H1 (cell line): Measurements from ENCODE around the gene CENPP. TPM values are rescaled to one million over a fixed set of nuclear protein-coding genes. Genes with fewer than 3 reads are reported as not detected.

Experiments used
- CTCF ChIA-PET: fragments of 300-600 bp; sonication (Branson Sonifier 250); formaldehyde crosslinking; loops from one replicate; lab custom pipeline; 2021; ENCODE audit not compliant: partially characterized antibody; lab: Charles Lee
- POLR2A ChIA-PET: fragments of 300-600 bp; sonication (Branson Sonifier 250); formaldehyde crosslinking; loops from one replicate; lab custom pipeline; 2021; ENCODE audit warnings: inconsistent platforms; ENCODE audit not compliant: partially characterized antibody; lab: Charles Lee
- DNase-seq, 2 experiments: peaks; one replicate each; pipeline versions ENCODE4 v3.0.0 to v3.0.0-alpha.2; 2010 to 2022; ENCODE audit warnings: low spot score in 2 of 2, low read depth in 1 of 2, mixed read lengths in 1 of 2
- FAIRE-seq: peaks from 2 replicates; lab custom pipeline; 2011; peaks lifted over from hg19 to GRCh38; lab: Jason Lieb, UNC
- H2AFZ ChIP-seq: 2 replicates; pipeline ENCODE4 v1.8.1; 2012; ENCODE audit warnings: low read length, inconsistent platforms
- H2AK5ac ChIP-seq: 2 replicates; pipeline ENCODE4 v1.6.1; 2013; ENCODE audit warnings: low read depth, low read length
- H2BK120ac ChIP-seq: replicated peaks from 2 replicates; pipeline ENCODE3; 2013; ENCODE audit warnings: low read depth, low read length, inconsistent platforms
- H2BK12ac ChIP-seq: 2 replicates; pipeline ENCODE4 v1.6.1; 2013; ENCODE audit warnings: low read depth, low read length
- H2BK15ac ChIP-seq: 2 replicates; pipeline ENCODE4 v1.6.1; 2013; ENCODE audit warnings: low read length
- H2BK20ac ChIP-seq: 2 replicates; pipeline ENCODE4 v1.6.1; 2013; ENCODE audit warnings: low read length
- H2BK5ac ChIP-seq: 2 replicates; pipeline ENCODE4 v1.6.1; 2013; ENCODE audit warnings: low read depth, low read length
- H3K14ac ChIP-seq: 2 replicates; pipeline ENCODE4 v1.6.1; 2013; ENCODE audit warnings: inconsistent platforms; ENCODE audit not compliant: insufficient read length
- H3K18ac ChIP-seq: 2 replicates; pipeline ENCODE4 v1.6.1; 2013; ENCODE audit warnings: low read length; ENCODE audit errors: extremely low read depth
- H3K23ac ChIP-seq: 2 replicates; pipeline ENCODE4 v1.6.1; 2013; ENCODE audit warnings: inconsistent platforms; ENCODE audit not compliant: insufficient read length
- H3K23me2 ChIP-seq: 2 replicates; pipeline ENCODE4 v1.6.1; 2013; ENCODE audit warnings: low read depth, low read length
- H3K27ac ChIP-seq: 2 replicates; pipeline ENCODE4 v1.6.1; 2011; ENCODE audit warnings: low read depth, low read length, inconsistent platforms
- H3K27me3 ChIP-seq, 4 experiments: replicated peaks in 1 of 4; 1 replicate in 1 of 4; 2 replicates in 3 of 4; pipeline versions ENCODE4 v1.6.1 to v1.8.1; 2011 to 2013; ENCODE audit warnings: low read length in 3 of 4, mild to moderate bottlenecking in 3 of 4, inconsistent platforms in 2 of 4, mixed read lengths in 2 of 4, moderate library complexity in 1 of 4; ENCODE audit not compliant: control insufficient read depth in 3 of 4, insufficient read depth in 3 of 4; ENCODE audit errors: extremely low read depth in 1 of 4
- H3K36me3 ChIP-seq, 4 experiments: 2 replicates each; pipeline versions ENCODE4 v1.6.1 to v1.8.1; 2011 to 2013; ENCODE audit warnings: mild to moderate bottlenecking in 4 of 4, low read length in 3 of 4, moderate library complexity in 2 of 4, control low read depth in 1 of 4, inconsistent platforms in 1 of 4; ENCODE audit not compliant: insufficient read depth in 4 of 4, control insufficient read depth in 2 of 4
- H3K4ac ChIP-seq: replicated peaks from 2 replicates; pipeline ENCODE3; 2013; ENCODE audit warnings: low read length, low read depth, mixed read lengths, inconsistent platforms; ENCODE audit not compliant: insufficient read length
- H3K4me1 ChIP-seq, 4 experiments: replicated peaks in 1 of 4; 1 replicate in 1 of 4; 2 replicates in 3 of 4; pipeline versions ENCODE4 v1.6.1 to v1.8.1; 2011 to 2013; ENCODE audit warnings: low read length in 3 of 4, inconsistent platforms in 2 of 4, mixed read lengths in 1 of 4; ENCODE audit not compliant: insufficient read depth in 4 of 4, control insufficient read depth in 3 of 4
- H3K4me2 ChIP-seq, 2 experiments: 2 replicates each; pipeline versions ENCODE4 v1.6.1 to v1.8.1; 2011 to 2013; ENCODE audit warnings: low read depth in 2 of 2, low read length in 2 of 2, control low read depth in 1 of 2, inconsistent platforms in 1 of 2, mild to moderate bottlenecking in 1 of 2; ENCODE audit not compliant: insufficient read depth in 1 of 2
- H3K4me3 ChIP-seq, 4 experiments: fragments of 200-600, 300-600 bp in 1 of 4; sonication (generic), shearing (Covaris generic), sonication (Bioruptor Twin) in 1 of 4; 2 replicates each; pipeline versions ENCODE4 v1.5.1 to v1.8.1; 2011 to 2016; ENCODE audit warnings: low read length in 4 of 4, low read depth in 3 of 4, control low read depth in 2 of 4, inconsistent platforms in 2 of 4, mild to moderate bottlenecking in 2 of 4, mixed read lengths in 1 of 4, moderate library complexity in 1 of 4; ENCODE audit not compliant: insufficient read depth in 2 of 4; ENCODE audit errors: extremely low read depth in 1 of 4
- H3K56ac ChIP-seq: replicated peaks from 2 replicates; pipeline ENCODE3; 2013; ENCODE audit warnings: low read depth, mild to moderate bottlenecking, mixed read lengths, low read length, inconsistent platforms; ENCODE audit not compliant: insufficient read length
- H3K79me1 ChIP-seq: 2 replicates; pipeline ENCODE4 v1.6.1; 2013; ENCODE audit warnings: low read depth, low read length, control low read depth
- H3K79me2 ChIP-seq, 2 experiments: 2 replicates each; pipeline versions ENCODE4 v1.6.1 to v1.8.1; 2012 to 2013; ENCODE audit warnings: low read length in 2 of 2, mild to moderate bottlenecking in 2 of 2, inconsistent platforms in 1 of 2; ENCODE audit not compliant: insufficient read depth in 2 of 2, control insufficient read depth in 1 of 2
- H3K9ac ChIP-seq, 4 experiments: replicated peaks in 1 of 4; 1 replicate in 1 of 4; 2 replicates in 3 of 4; pipeline versions ENCODE4 v1.6.1 to v1.8.1; 2011 to 2013; ENCODE audit warnings: low read depth in 3 of 4, low read length in 3 of 4, control low read depth in 2 of 4, mild to moderate bottlenecking in 2 of 4, moderate library complexity in 2 of 4, inconsistent platforms in 1 of 4; ENCODE audit errors: extremely low read depth in 1 of 4
- H3K9me3 ChIP-seq, 2 experiments: 2 replicates each; pipeline versions ENCODE4 v1.6.1 to v1.8.1; 2012 to 2013; ENCODE audit warnings: mild to moderate bottlenecking in 2 of 2, moderate library complexity in 2 of 2, control low read depth in 1 of 2, inconsistent platforms in 1 of 2, low read depth in 1 of 2, low read length in 1 of 2, mixed read lengths in 1 of 2; ENCODE audit not compliant: insufficient read depth in 2 of 2
- H4K20me1 ChIP-seq, 2 experiments: replicated peaks in 1 of 2; 2 replicates each; pipeline versions ENCODE3 to v1.8.1; 2011 to 2013; ENCODE audit warnings: inconsistent platforms in 2 of 2, low read length in 2 of 2, mild to moderate bottlenecking in 1 of 2; ENCODE audit not compliant: insufficient read depth in 2 of 2, control insufficient read depth in 1 of 2
- H4K5ac ChIP-seq: 2 replicates; pipeline ENCODE4 v1.6.1; 2013; ENCODE audit warnings: low read length, low read depth, mixed read lengths, inconsistent platforms; ENCODE audit not compliant: insufficient read length
- H4K8ac ChIP-seq: 2 replicates; pipeline ENCODE4 v1.8.0; 2013; ENCODE audit warnings: mild to moderate bottlenecking, moderate library complexity, low read length, inconsistent platforms; ENCODE audit not compliant: insufficient read depth; ENCODE audit errors: extremely low read depth
- H4K91ac ChIP-seq: replicated peaks from 2 replicates; pipeline ENCODE3; 2013; ENCODE audit warnings: low read length, mixed read lengths, inconsistent platforms; ENCODE audit not compliant: insufficient read length
- CHD2 ChIP-seq: IDR thresholded peaks from 2 replicates; pipeline ENCODE4 v1.6.1; 2012; ENCODE audit warnings: low read length, improper control_type of control experiment
- KDM4A ChIP-seq: IDR thresholded peaks from one replicate; pipeline ENCODE4 v1.7.1; 2012; ENCODE audit warnings: low read depth, mild to moderate bottlenecking, moderate library complexity, low read length, inconsistent platforms; ENCODE audit not compliant: severe bottlenecking
- PHF8 ChIP-seq: fragments of 200-600 bp; sonication (generic); conservative IDR thresholded peaks from 2 replicates; pipeline ENCODE4 v1.7.1; 2012; ENCODE audit warnings: low read depth, mild to moderate bottlenecking, inconsistent platforms, low read length, moderate library complexity
- POLR2A ChIP-seq, 2 experiments: IDR thresholded peaks; 1 replicate in 1 of 2; 2 replicates in 1 of 2; pipeline ENCODE4 v1.6.1; 2011; ENCODE audit warnings: low read depth in 2 of 2, low read length in 2 of 2, mild to moderate bottlenecking in 2 of 2; ENCODE audit errors: control extremely low read depth in 1 of 2
- WGBS, 2 experiments: shearing (Covaris generic) in 1 of 2; methylation state at CpG; one replicate each; pipeline versions ENCODE4 v1.1.6 to v1.1.7; 2013 to 2015; ENCODE audit warnings: low lambda C conversion rate in 2 of 2, mixed read lengths in 2 of 2, inconsistent platforms in 1 of 2, low coverage in 1 of 2, missing lambda C conversion rate in 1 of 2; ENCODE audit not compliant: insufficient replicate concordance in 2 of 2, insufficient coverage in 1 of 2, insufficient read length in 1 of 2; ENCODE audit errors: extremely low coverage in 1 of 2, missing lambda C conversion rate in 1 of 2; 5-methylcytosine and 5-hydroxymethylcytosine counted together
- polyA plus RNA-seq, 7 experiments: library from polyadenylated mRNA; depleted of rRNA in 3 of 7; stranded (reverse) in 5 of 7; unstranded in 2 of 7; fragments of >200 nt in 5 of 7; fragments of 200-250 nt in 2 of 7; gene quantifications; 1 replicate in 5 of 7; 2 replicates in 1 of 7; 4 replicates in 1 of 7; pipeline versions ENCODE4 v1.2.1 to v1.2.3, GENCODE V29; 2011 to 2013; ENCODE audit warnings: missing spikeins in 2 of 7, mixed read lengths in 2 of 7
- total RNA-seq: library from RNA; stranded (reverse); fragmentation: NEBNext Ultra II Directional; extraction: Animal tissue kit (Norgen Biotek cat#: 25700); gene quantifications from 2 replicates; pipeline ENCODE4 v1.2.1, GENCODE V29; 2021

Gene CENPP
- total and polyA plus RNA-seq, 2 of the 8 experiments (the other 6 are each of a cell fraction or from before 2014, with no cell fraction given): 2.7 to 10.8 TPM

DNA sequence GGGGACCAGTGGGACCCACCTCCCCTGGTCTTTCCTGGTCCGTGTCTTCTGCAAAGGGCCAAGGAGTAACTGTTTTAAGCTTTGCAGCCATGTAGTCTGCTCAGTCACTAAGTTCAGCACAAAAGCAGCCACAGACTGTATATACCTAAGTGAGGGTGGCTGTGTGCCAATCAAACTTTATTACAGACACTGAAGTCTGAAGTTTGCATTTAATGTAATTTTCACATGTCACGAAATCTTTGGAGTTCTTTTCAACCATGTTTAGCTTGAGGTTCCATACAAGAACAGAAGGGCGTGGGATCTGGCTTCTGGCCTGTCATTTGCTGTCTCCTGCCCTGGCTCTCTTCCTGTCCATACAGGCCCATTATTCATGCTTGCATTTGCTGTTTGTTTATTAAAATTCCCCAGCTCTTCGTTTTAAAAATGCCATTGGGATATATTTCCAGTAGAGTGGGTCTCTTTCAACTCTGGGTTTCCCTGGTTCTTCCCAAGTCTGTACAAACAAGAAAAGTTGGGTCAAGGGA is 274.2 kb downstream of the CENPP start:
- Histone ChIP-seq H3K56ac (no peak overlapping the region), H3K27ac (no peak overlapping the region), H3K79me1 (no peaks in the 10 kb centered on the region), H3K4me2 (no peak overlapping the region), H3K4me1 (no peaks in the 10 kb centered on the region), H2BK120ac (no peak overlapping the region), H4K5ac (no peak overlapping the region), H2AFZ (no peak overlapping the region), H2BK12ac (no peak overlapping the region), H3K9me3 (peaks cover 0 to 3% of the 10 kb centered on the region in 2 experiments; a peak in 1 of 4 replicates), H3K4me3 (no peak overlapping the region), H2AK5ac (no peak overlapping the region), H3K14ac (no peak overlapping the region), H3K4ac (no peak overlapping the region), H4K20me1 (no peaks in the 10 kb centered on the region), H3K9ac (no peak overlapping the region), H4K8ac (no peak overlapping the region), H2BK5ac (no peak overlapping the region), H2BK20ac (no peak overlapping the region), H4K91ac (no peak overlapping the region), H3K23ac (no peak overlapping the region), H3K18ac (no peak overlapping the region), H3K27me3 (0 out of 7 replicates have a peak, but pooled peaks cover 0 to 2% (median 0%) of the 10 kb centered on the region in 4 experiments), H3K36me3 (no peaks in the 10 kb centered on the region), H3K23me2 (no peaks in the 10 kb centered on the region), H2BK15ac (no peak overlapping the region), H3K79me2 (no peaks in the 10 kb centered on the region)
- no peak for TF ChIP-seq PHF8
- TF ChIP-seq POLR2A (IDR thresholded peaks at IDR 0.05; ENCODE audit: control extremely low read depth in 1 of 2, low read depth in 2 of 2, low read length in 2 of 2): no peak
- no peak for TF ChIP-seq CHD2
- TF ChIP-seq KDM4A: no peak
- 81% methylated on average over 4 of the region's 4 CpGs; no CpG with 5 or more reads in 1 of the 2 experiments for WGBS, 2 experiments
- CTCF ChIA-PET: interaction anchor here (0.7 kb wide), 2 partner anchors 55 to 131 kb away, joined by 3 to 4 read pairs; no protein-coding TSS in a partner anchor
- DNase-seq: no peak
- POLR2A ChIA-PET: no interaction called here
- FAIRE-seq: no peak
